CD4-positive, alpha-beta memory T cell (primary cell): ENCODE data around the gene ARHGAP29. TPM values are rescaled to one million over a fixed set of nuclear protein-coding genes. Genes with fewer than 3 reads are reported as not detected.

Experiments used
- CTCF ChIA-PET: fragments of 350-600 bp; sonication (Branson Sonifier 250); formaldehyde crosslinking; loops from one replicate; lab custom pipeline; 2021; ENCODE audit warnings: inconsistent platforms; ENCODE audit not compliant: partially characterized antibody; lab: Charles Lee
- POLR2A ChIA-PET: fragments of 350-600 bp; sonication (Branson Sonifier 250); formaldehyde crosslinking; loops from one replicate; lab custom pipeline; 2021; ENCODE audit not compliant: partially characterized antibody; lab: Charles Lee
- DNase-seq, 5 donors: peaks; one replicate each; pipeline versions ENCODE4 v3.0.0 to v3.0.0-alpha.2; 2020 to 2022; ENCODE audit warnings: mixed read lengths in 1 of 5
- H3K27ac ChIP-seq: one replicate; pipeline ENCODE4 v1.7.0; 2013; ENCODE audit warnings: low read depth, low read length
- H3K27me3 ChIP-seq: 2 replicates; pipeline ENCODE4 v1.7.0; 2013; ENCODE audit warnings: mild to moderate bottlenecking, low read length, moderate library complexity; ENCODE audit not compliant: insufficient read depth
- H3K36me3 ChIP-seq: 2 replicates; pipeline ENCODE4 v1.7.0; 2013; ENCODE audit warnings: mild to moderate bottlenecking, low read length, moderate library complexity; ENCODE audit not compliant: insufficient read depth
- H3K4me1 ChIP-seq: 2 replicates; pipeline ENCODE4 v1.7.0; 2013; ENCODE audit warnings: mild to moderate bottlenecking, low read length, moderate library complexity; ENCODE audit not compliant: insufficient read depth
- H3K4me3 ChIP-seq, 2 donors: one replicate each; pipeline ENCODE4 v1.7.0; 2013; ENCODE audit warnings: low read length in 2 of 2, mild to moderate bottlenecking in 1 of 2
- H3K9me3 ChIP-seq, 2 donors: one replicate each; pipeline ENCODE4 v1.7.0; 2013; ENCODE audit warnings: low read length in 2 of 2, control low read depth in 1 of 2; ENCODE audit not compliant: control insufficient read depth in 1 of 2
- H3K27ac Mint-ChIP-seq, 7 donors: one replicate each; pipeline ENCODE4 v1.8.0; 2020 to 2021; ENCODE audit warnings: mixed read lengths in 7 of 7, mild to moderate bottlenecking in 6 of 7, inconsistent platforms in 3 of 7, moderate library complexity in 3 of 7
- H3K27me3 Mint-ChIP-seq, 2 donors: one replicate each; pipeline ENCODE4 v1.8.0; 2020 to 2021; ENCODE audit warnings: mixed read lengths in 2 of 2
- H3K36me3 Mint-ChIP-seq, 2 donors: one replicate each; pipeline ENCODE4 v1.8.0; 2020 to 2021; ENCODE audit warnings: mixed read lengths in 2 of 2, inconsistent platforms in 1 of 2, mild to moderate bottlenecking in 1 of 2
- H3K4me1 Mint-ChIP-seq, 4 donors: one replicate each; pipeline ENCODE4 v1.8.0; 2020 to 2021; ENCODE audit warnings: mixed read lengths in 4 of 4, mild to moderate bottlenecking in 1 of 4
- H3K4me3 Mint-ChIP-seq, 8 donors: one replicate each; pipeline ENCODE4 v1.8.0; 2020 to 2021; ENCODE audit warnings: mixed read lengths in 8 of 8, mild to moderate bottlenecking in 7 of 8, moderate library complexity in 6 of 8, inconsistent platforms in 3 of 8
- H3K9me3 Mint-ChIP-seq, 8 donors: one replicate each; pipeline ENCODE4 v1.8.0; 2020 to 2021; ENCODE audit warnings: mixed read lengths in 8 of 8, mild to moderate bottlenecking in 5 of 8, inconsistent platforms in 3 of 8, moderate library complexity in 1 of 8
- intact Hi-C: fragments of 100-400 bp; cut with micrococcal nuclease; formaldehyde crosslinking; loops from one replicate; pipeline ENCODE4 v1.15.1; 2023
- polyA plus RNA-seq, 2 donors: library from polyadenylated mRNA; unstranded; fragments of 300-500 nt; fragmentation: Illumina TruSeq; gene quantifications; one replicate each; pipeline ENCODE4 v1.2.3, GENCODE V29; 2021
- total RNA-seq, 2 experiments: library from RNA; stranded (reverse); gene quantifications; one replicate each; pipeline ENCODE4 v1.2.3, GENCODE V29; 2021

ARHGAP29 gene
- total and polyA plus RNA-seq, 4 experiments from 2014 or later, result not detected

GRCh38 chr1:94243665-94244064 is 6.3 kb upstream of the ARHGAP29 start:
- no peak overlapping the region for H3K4me3 Mint-ChIP-seq
- Histone ChIP-seq H3K4me1 (peaks cover 9% of the 10 kb centered on the region), H3K27me3 (peaks cover 33% of the 10 kb centered on the region), H3K4me3 (no peak overlapping the region), H3K36me3 (no peaks in the 10 kb centered on the region), H3K27ac (no peak overlapping the region), H3K9me3 (no peaks in the 10 kb centered on the region)
- intact Hi-C loops, result no loop called here
- H3K36me3 Mint-ChIP-seq, result peaks cover 0 to 5% of the 10 kb centered on the region in 2 donors
- peaks cover 9 to 13% (median 12%) of the 10 kb centered on the region in 4 donors for H3K4me1 Mint-ChIP-seq
- CTCF ChIA-PET, result no interaction called here
- H3K27ac Mint-ChIP-seq, result no peak overlapping the region
- no peak for DNase-seq
- H3K27me3 Mint-ChIP-seq, result peaks cover 43 to 48% of the 10 kb centered on the region in 2 donors
- peaks cover 2 to 31% (median 26%) of the 10 kb centered on the region in 8 donors for H3K9me3 Mint-ChIP-seq
- POLR2A ChIA-PET, result no interaction called here

GRCh38 chr1:94240822-94241221 is 3.4 kb upstream of the ARHGAP29 start:
- H3K27me3 ChIP-seq, result peaks cover 36% of the 10 kb centered on the region
- H3K4me3 ChIP-seq, result no peak overlapping the region
- H3K9me3 Mint-ChIP-seq, result peaks cover 2 to 31% (median 29%) of the 10 kb centered on the region in 8 donors
- H3K27ac ChIP-seq, result no peak overlapping the region
- intact Hi-C loops, result no loop called here
- H3K36me3 Mint-ChIP-seq, result peaks cover 0 to 5% of the 10 kb centered on the region in 2 donors
- DNase-seq, result no peak
- H3K4me3 Mint-ChIP-seq, result no peak overlapping the region
- H3K4me1 ChIP-seq, result peaks cover 10% of the 10 kb centered on the region
- no peaks in the 10 kb centered on the region for H3K36me3 ChIP-seq
- CTCF ChIA-PET, result no interaction called here
- no peaks in the 10 kb centered on the region for H3K9me3 ChIP-seq
- H3K27me3 Mint-ChIP-seq, result peaks cover 41 to 50% of the 10 kb centered on the region in 2 donors
- no peak overlapping the region for H3K27ac Mint-ChIP-seq
- POLR2A ChIA-PET, result no interaction called here
- H3K4me1 Mint-ChIP-seq, result peaks cover 5 to 17% (median 10%) of the 10 kb centered on the region in 4 donors

- CTCF ChIA-PET, result no interaction called here
- H3K36me3 ChIP-seq, result no peaks in the 10 kb centered on the region
- Mint-ChIP-seq H3K4me1 (peaks cover 6 to 21% (median 12%) of the 10 kb centered on the region in 4 donors), H3K9me3 (peaks cover 2 to 32% (median 29%) of the 10 kb centered on the region in 8 donors), H3K27ac (no peak overlapping the region), H3K36me3 (peaks cover 0 to 5% of the 10 kb centered on the region in 2 donors), H3K4me3 (peak overlapping the region in 1 of 8 donors; percentile 20), H3K27me3 (peaks cover 37 to 49% of the 10 kb centered on the region in 2 donors)
- H3K27ac ChIP-seq, result no peak overlapping the region
- POLR2A ChIA-PET, result no interaction called here
- H3K4me3 ChIP-seq, result no peak overlapping the region
- H3K4me1 ChIP-seq, result peaks cover 10% of the 10 kb centered on the region
- H3K9me3 ChIP-seq, result no peaks in the 10 kb centered on the region
- DNase-seq, result no peak
- peaks cover 33% of the 10 kb centered on the region for H3K27me3 ChIP-seq
- intact Hi-C loops, result no loop called here
Measured at GRCh38 chr1:94239796-94240195, 2.4 kb upstream of the ARHGAP29 start.

- no peak overlapping the region for H3K4me3 ChIP-seq
- Mint-ChIP-seq H3K36me3 (peaks cover 0 to 5% of the 10 kb centered on the region in 2 donors), H3K9me3 (peaks cover 2 to 32% (median 26%) of the 10 kb centered on the region in 8 donors), H3K27ac (no peak overlapping the region), H3K4me1 (peaks cover 6 to 21% (median 12%) of the 10 kb centered on the region in 4 donors), H3K27me3 (peaks cover 36 to 47% of the 10 kb centered on the region in 2 donors), H3K4me3 (peak overlapping the region in 1 of 8 donors; percentile 0)
- H3K36me3 ChIP-seq, result no peaks in the 10 kb centered on the region
- intact Hi-C loops, result no loop called here
- ChIA-PET POLR2A (no interaction called here), CTCF (no interaction called here)
- no peaks in the 10 kb centered on the region for H3K9me3 ChIP-seq
- H3K27me3 ChIP-seq, result peaks cover 34% of the 10 kb centered on the region
- peaks cover 10% of the 10 kb centered on the region for H3K4me1 ChIP-seq
- H3K27ac ChIP-seq, result no peak overlapping the region
- DNase-seq, result no peak
Measured at GRCh38 chr1:94239051-94239450, 1.7 kb upstream of the ARHGAP29 start.

- Histone ChIP-seq H3K27me3 (peaks cover 34% of the 10 kb centered on the region), H3K4me3 (peak overlapping the region in 1 of 2 donors; percentile 18), H3K36me3 (no peaks in the 10 kb centered on the region), H3K9me3 (no peaks in the 10 kb centered on the region), H3K27ac (no peak overlapping the region), H3K4me1 (peaks cover 10% of the 10 kb centered on the region)
- no peaks in the 10 kb centered on the region for H3K36me3 Mint-ChIP-seq
- H3K9me3 Mint-ChIP-seq, result peaks cover 2 to 13% (median 5%) of the 10 kb centered on the region in 8 donors
- intact Hi-C loops, result no loop called here
- CTCF ChIA-PET, result no interaction called here
- no peak overlapping the region for H3K27ac Mint-ChIP-seq
- peaks cover 33 to 54% of the 10 kb centered on the region in 2 donors for H3K27me3 Mint-ChIP-seq
- POLR2A ChIA-PET, result no interaction called here
- DNase-seq, result peak in 1 of 5 donors; percentile 1
- H3K4me1 Mint-ChIP-seq, result peaks cover 6 to 21% (median 12%) of the 10 kb centered on the region in 4 donors
- peak overlapping the region; percentile 4 to 80 (median 72) for H3K4me3 Mint-ChIP-seq
Measured at GRCh38 chr1:94236630-94237290, 624 bp downstream of the ARHGAP29 start.

GRCh38 chr1:94236013-94236491 is 1.3 kb downstream of the ARHGAP29 start:
- Histone ChIP-seq H3K4me1 (peaks cover 10% of the 10 kb centered on the region), H3K27me3 (peaks cover 34% of the 10 kb centered on the region), H3K27ac (no peak overlapping the region), H3K36me3 (no peaks in the 10 kb centered on the region), H3K4me3 (no peak overlapping the region), H3K9me3 (no peaks in the 10 kb centered on the region)
- ChIA-PET CTCF (no interaction called here), POLR2A (no interaction called here)
- intact Hi-C loops, result no loop called here
- Mint-ChIP-seq H3K9me3 (peaks cover 1 to 13% (median 4%) of the 10 kb centered on the region in 8 donors), H3K36me3 (no peaks in the 10 kb centered on the region), H3K27ac (no peak overlapping the region), H3K4me3 (peak overlapping the region; percentile 4 to 80 (median 72)), H3K27me3 (peaks cover 36 to 56% of the 10 kb centered on the region in 2 donors), H3K4me1 (peaks cover 6 to 21% (median 12%) of the 10 kb centered on the region in 4 donors)
- no peak for DNase-seq

- H3K4me3 Mint-ChIP-seq, result peak overlapping the region in 4 of 8 donors; percentile 4 to 74 (median 72)
- H3K36me3 ChIP-seq, result no peaks in the 10 kb centered on the region
- CTCF ChIA-PET, result no interaction called here
- no peak overlapping the region for H3K4me3 ChIP-seq
- H3K36me3 Mint-ChIP-seq, result no peaks in the 10 kb centered on the region
- peaks cover 34% of the 10 kb centered on the region for H3K27me3 ChIP-seq
- no peak overlapping the region for H3K27ac ChIP-seq
- no peaks in the 10 kb centered on the region for H3K9me3 ChIP-seq
- peaks cover 0 to 11% (median 4%) of the 10 kb centered on the region in 8 donors for H3K9me3 Mint-ChIP-seq
- POLR2A ChIA-PET, result no interaction called here
- DNase-seq, result no peak
- peaks cover 6 to 21% (median 12%) of the 10 kb centered on the region in 4 donors for H3K4me1 Mint-ChIP-seq
- no peak overlapping the region for H3K27ac Mint-ChIP-seq
- H3K4me1 ChIP-seq, result peaks cover 10% of the 10 kb centered on the region
- H3K27me3 Mint-ChIP-seq, result peaks cover 36 to 50% of the 10 kb centered on the region in 2 donors
- intact Hi-C loops, result no loop called here
Measured at GRCh38 chr1:94235189-94236012, 2.0 kb downstream of the ARHGAP29 start.
